Measurements from ENCODE around the gene MMD2.

- no peak for TF ChIP-seq CTCF (conservative IDR thresholded peaks at IDR 0.05; ENCODE audit: low read depth in 2 of 2)
- TF ChIP-seq CREB1 (CRISPR knock-in tag; IDR thresholded peaks at IDR 0.05; ENCODE audit: low read depth) = no peak
- TF ChIP-seq POLR2AphosphoS5 (IDR thresholded peaks at IDR 0.05; ENCODE audit: low read depth) = no peak
- no peak for TF ChIP-seq ETS1 (IDR thresholded peaks at IDR 0.05)
- TF ChIP-seq EZH2phosphoT487 (IDR thresholded peaks at IDR 0.05; ENCODE audit: unreplicated experiment) = no peak
- no peak for TF ChIP-seq JUNB (IDR thresholded peaks at IDR 0.05; ENCODE audit: unreplicated experiment)
- TF ChIP-seq EZH2 (IDR thresholded peaks at IDR 0.05; ENCODE audit: low read depth, unreplicated experiment) = no peak
These were observed 65.0 kb downstream of the MMD2 start for GRCh38 chr7:4893929-4894475.

Data from GM23338 (cell line).